GM23248 (cell line): ENCODE results near the gene LRRIQ1. TPM values are rescaled to one million over a fixed set of nuclear protein-coding genes. Genes with fewer than 3 reads are reported as not detected.

Experiments
- DNase-seq: peaks from one replicate; pipeline ENCODE4 v3.0.0-alpha.2; 2015
- H2AFZ ChIP-seq: fragments of 200-600 bp; sonication (generic); 2 replicates; pipeline ENCODE4 v1.6.1; 2016; ENCODE audit warnings: antibody characterized with exemption
- H3F3A ChIP-seq: fragments of 200-600 bp; sonication (generic); 2 replicates; pipeline ENCODE4 v1.6.1; 2016; ENCODE audit warnings: mild to moderate bottlenecking, antibody characterized with exemption, mixed run types; ENCODE audit not compliant: insufficient read depth
- H3K27ac ChIP-seq: fragments of 200-600 bp; sonication (generic); 2 replicates; pipeline ENCODE4 v1.5.1; 2016; ENCODE audit warnings: mild to moderate bottlenecking
- H3K27me3 ChIP-seq: fragments of 200-600 bp; sonication (generic); replicated peaks from 2 replicates; pipeline ENCODE4 v1.6.1; 2016; ENCODE audit warnings: mild to moderate bottlenecking; ENCODE audit not compliant: insufficient read depth
- H3K36me3 ChIP-seq: fragments of 200-600 bp; sonication (generic); 2 replicates; pipeline ENCODE4 v1.6.1; 2016; ENCODE audit warnings: low read depth, mild to moderate bottlenecking
- H3K4me1 ChIP-seq: fragments of 200-600 bp; sonication (generic); 2 replicates; pipeline ENCODE4 v1.6.1; 2016; ENCODE audit warnings: mild to moderate bottlenecking; ENCODE audit not compliant: insufficient read depth
- H3K4me2 ChIP-seq: fragments of 200-600 bp; sonication (generic); one replicate; pipeline ENCODE4 v1.6.1; 2016; ENCODE audit warnings: mild to moderate bottlenecking; ENCODE audit not compliant: unreplicated experiment
- H3K4me3 ChIP-seq: fragments of 200-600 bp; sonication (generic); 2 replicates; pipeline ENCODE4 v1.5.1; 2016; ENCODE audit warnings: mild to moderate bottlenecking
- H3K79me2 ChIP-seq: fragments of 200-600 bp; sonication (generic); 2 replicates; pipeline ENCODE4 v1.6.1; 2016; ENCODE audit warnings: mild to moderate bottlenecking; ENCODE audit not compliant: insufficient read depth
- H3K9ac ChIP-seq: fragments of 200-600 bp; sonication (generic); 2 replicates; pipeline ENCODE4 v1.6.1; 2016; ENCODE audit warnings: mild to moderate bottlenecking
- H3K9me2 ChIP-seq: fragments of 200-600 bp; sonication (generic); 2 replicates; pipeline ENCODE4 v1.6.1; 2016; ENCODE audit warnings: mixed run types, mild to moderate bottlenecking, moderate library complexity; ENCODE audit not compliant: insufficient read depth
- H3K9me3 ChIP-seq: fragments of 200-600 bp; sonication (generic); one replicate; pipeline ENCODE4 v1.6.1; 2017; ENCODE audit warnings: low read depth
- H4K20me1 ChIP-seq: fragments of 200-600 bp; sonication (generic); 2 replicates; pipeline ENCODE4 v1.6.0; 2016; ENCODE audit not compliant: insufficient read depth
- EZH2 ChIP-seq: fragments of 200-600 bp; sonication (generic); IDR thresholded peaks from 2 replicates; pipeline ENCODE4 v1.6.1; 2018; ENCODE audit warnings: antibody characterized with exemption, mild to moderate bottlenecking; ENCODE audit not compliant: insufficient read depth, poor library complexity, severe bottlenecking
- EZH2phosphoT487 ChIP-seq: fragments of 200-600 bp; sonication (generic); IDR thresholded peaks from 2 replicates; pipeline ENCODE4 v1.6.1; 2018; ENCODE audit warnings: antibody characterized with exemption, moderate library complexity, mild to moderate bottlenecking, low read depth; ENCODE audit not compliant: insufficient read depth
- WGBS, 2 experiments: methylation state at CpG; one replicate each; pipeline ENCODE4 v1.1.6; 2015 to 2017; ENCODE audit warnings: low lambda C conversion rate in 2 of 2, low coverage in 1 of 2; ENCODE audit errors: missing lambda C conversion rate in 2 of 2; 5-methylcytosine and 5-hydroxymethylcytosine counted together
- in situ Hi-C: fragments of 300-500 bp; cut with MboI; formaldehyde crosslinking; loops from 2 replicates; pipeline ENCODE4 v1.15.0; 2020
- polyA plus RNA-seq: library from polyadenylated mRNA; unstranded; fragments of >200 nt; fragmentation: Nextera tagmentation; extraction: Ambion mirVana; gene quantifications from 2 replicates; pipeline ENCODE4 v1.2.1, GENCODE V29; 2016
- total RNA-seq: library from RNA; depleted of rRNA; stranded (reverse); fragments of >200 nt; shearing (Covaris generic); gene quantifications from 2 replicates; pipeline ENCODE4 v1.2.3, GENCODE V29; 2014

Gene LRRIQ1
- total and polyA plus RNA-seq, 2 experiments from 2014 or later: 0.11 to 0.88 TPM

GRCh38 chr12:85036733-85037132, 582 bp downstream of the LRRIQ1 start:
- Histone ChIP-seq H4K20me1 (no peaks in the 10 kb centered on the region), H2AFZ (peak overlapping the region; percentile 93), H3K4me1 (0 out of 2 replicates have a peak, but pooled peaks cover 5% of the 10 kb centered on the region), H3K79me2 (no peaks in the 10 kb centered on the region), H3F3A (no peaks in the 10 kb centered on the region), H3K4me2 (peak overlapping the region; percentile 88), H3K9me2 (no peaks in the 10 kb centered on the region), H3K27me3 (no peaks in the 10 kb centered on the region), H3K27ac (no peak overlapping the region), H3K36me3 (no peaks in the 10 kb centered on the region), H3K9ac (peak overlapping the region; percentile 72), H3K4me3 (peak overlapping the region; percentile 84), H3K9me3 (no peaks in the 10 kb centered on the region)
- WGBS, 2 experiments: 45 to 55% methylated on average over 3 of the region's 3 CpGs
- DNase-seq: peak; percentile 9
- in situ Hi-C loops: no loop called here
- TF ChIP-seq EZH2 (no peak), EZH2phosphoT487 (no peak)

- TF ChIP-seq EZH2 (no peak), EZH2phosphoT487 (no peak)
- no peaks in the 10 kb centered on the region for H3K27me3 ChIP-seq
- no peaks in the 10 kb centered on the region for H3K36me3 ChIP-seq
- H3K4me2 ChIP-seq: no peak overlapping the region
- H3K4me1 ChIP-seq: no peaks in the 10 kb centered on the region
- DNase-seq: no peak
- no peak overlapping the region for H3K4me3 ChIP-seq
- H3K79me2 ChIP-seq: no peaks in the 10 kb centered on the region
- no peaks in the 10 kb centered on the region for H4K20me1 ChIP-seq
- H3K9me3 ChIP-seq: no peaks in the 10 kb centered on the region
- WGBS, 2 experiments: 78 to 82% methylated on average over 1 of the region's 1 CpG
- H3F3A ChIP-seq: no peaks in the 10 kb centered on the region
- no peak overlapping the region for H3K27ac ChIP-seq
- in situ Hi-C loops: no loop called here
- H3K9me2 ChIP-seq: no peaks in the 10 kb centered on the region
- H2AFZ ChIP-seq: no peak overlapping the region
- H3K9ac ChIP-seq: no peak overlapping the region
These were observed 5.2 kb downstream of the LRRIQ1 start for GRCh38 chr12:85041395-85041794.

- Histone ChIP-seq H3K27me3 (no peaks in the 10 kb centered on the region), H2AFZ (no peak overlapping the region), H3K9me2 (no peaks in the 10 kb centered on the region), H3K4me1 (no peaks in the 10 kb centered on the region), H4K20me1 (no peaks in the 10 kb centered on the region), H3K4me2 (no peak overlapping the region), H3K9me3 (no peaks in the 10 kb centered on the region), H3K79me2 (no peaks in the 10 kb centered on the region), H3K27ac (no peak overlapping the region), H3K4me3 (no peak overlapping the region), H3K36me3 (no peaks in the 10 kb centered on the region), H3K9ac (no peak overlapping the region), H3F3A (no peaks in the 10 kb centered on the region)
- TF ChIP-seq EZH2 (no peak), EZH2phosphoT487 (no peak)
- no peak for DNase-seq
- in situ Hi-C loops: no loop called here
These were observed 7.7 kb downstream of the LRRIQ1 start for GRCh38 chr12:85043829-85044228.

- no peaks in the 10 kb centered on the region for H3F3A ChIP-seq
- no peak overlapping the region for H3K9ac ChIP-seq
- no peaks in the 10 kb centered on the region for H4K20me1 ChIP-seq
- in situ Hi-C loops: no loop called here
- H3K9me3 ChIP-seq: no peaks in the 10 kb centered on the region
- no peak overlapping the region for H3K4me2 ChIP-seq
- H3K4me1 ChIP-seq: no peaks in the 10 kb centered on the region
- no peak overlapping the region for H2AFZ ChIP-seq
- H3K79me2 ChIP-seq: no peaks in the 10 kb centered on the region
- 47 to 49% methylated on average over 2 of the region's 2 CpGs for WGBS, 2 experiments
- H3K4me3 ChIP-seq: no peak overlapping the region
- H3K27me3 ChIP-seq: no peaks in the 10 kb centered on the region
- H3K36me3 ChIP-seq: no peaks in the 10 kb centered on the region
- H3K9me2 ChIP-seq: no peaks in the 10 kb centered on the region
- no peak overlapping the region for H3K27ac ChIP-seq
- peak; percentile 51 for DNase-seq
- TF ChIP-seq EZH2phosphoT487 (no peak), EZH2 (no peak)
These were observed 21.3 kb downstream of the LRRIQ1 start for GRCh38 chr12:85057370-85057963.

- no peaks in the 10 kb centered on the region for H4K20me1 ChIP-seq
- H3K4me2 ChIP-seq: no peak overlapping the region
- no peaks in the 10 kb centered on the region for H3K79me2 ChIP-seq
- DNase-seq: no peak
- H3K9ac ChIP-seq: no peak overlapping the region
- H3K36me3 ChIP-seq: no peaks in the 10 kb centered on the region
- 47 to 58% methylated on average over 3 of the region's 3 CpGs for WGBS, 2 experiments
- no peaks in the 10 kb centered on the region for H3K9me3 ChIP-seq
- no peaks in the 10 kb centered on the region for H3K27me3 ChIP-seq
- H3F3A ChIP-seq: no peaks in the 10 kb centered on the region
- H3K9me2 ChIP-seq: no peaks in the 10 kb centered on the region
- TF ChIP-seq EZH2 (no peak), EZH2phosphoT487 (no peak)
- H2AFZ ChIP-seq: peak overlapping the region; percentile 35; the same call in 1 of the 2 replicates
- H3K27ac ChIP-seq: no peak overlapping the region
- in situ Hi-C loops: no loop called here
- H3K4me3 ChIP-seq: no peak overlapping the region
- H3K4me1 ChIP-seq: no peaks in the 10 kb centered on the region
These were observed 22.2 kb downstream of the LRRIQ1 start for GRCh38 chr12:85058339-85058738.
